SU-DHL-6 (cell line): ENCODE results near the gene NOL12.

Experiments used
- H2AFZ ChIP-seq: fragments of 200-600 bp; sonication (generic); 2 replicates; pipeline ENCODE4 v1.6.1; 2014; ENCODE audit warnings: low read depth, mild to moderate bottlenecking, moderate library complexity, mixed read lengths, antibody characterized with exemption, low read length; ENCODE audit not compliant: severe bottlenecking
- H3F3A ChIP-seq: fragments of 200-600 bp; shearing (Covaris generic); 2 replicates; pipeline ENCODE4 v1.6.0; 2016; ENCODE audit warnings: antibody characterized with exemption, mild to moderate bottlenecking; ENCODE audit not compliant: insufficient read depth
- H3K27ac ChIP-seq: fragments of 200-600 bp; sonication (generic); 2 replicates; pipeline ENCODE4 v1.5.1; 2016; ENCODE audit warnings: low read depth, mild to moderate bottlenecking, low read length, moderate library complexity, mixed read lengths
- H3K27me3 ChIP-seq: fragments of 200-600 bp; sonication (generic), shearing (Covaris generic); 2 replicates; pipeline ENCODE4 v1.6.0; 2014; ENCODE audit warnings: mild to moderate bottlenecking, low read length
- H3K36me3 ChIP-seq: fragments of 200-600 bp; sonication (generic); 2 replicates; pipeline ENCODE4 v1.6.1; 2014; ENCODE audit warnings: mild to moderate bottlenecking, low read length, mixed read lengths
- H3K4me2 ChIP-seq: fragments of 300-600, 200-600 bp; shearing (Covaris generic), sonication (generic); 2 replicates; pipeline ENCODE4 v1.6.0; 2014; ENCODE audit warnings: low read length, low read depth, mild to moderate bottlenecking; ENCODE audit not compliant: poor library complexity, severe bottlenecking
- H3K4me3 ChIP-seq: fragments of 200-600 bp; sonication (generic); 2 replicates; pipeline ENCODE4 v1.5.1; 2014; ENCODE audit warnings: antibody characterized with exemption, low read length, mild to moderate bottlenecking, mixed read lengths; ENCODE audit not compliant: insufficient read depth, poor library complexity, severe bottlenecking
- H3K79me2 ChIP-seq: fragments of 200-600 bp; sonication (generic); 2 replicates; pipeline ENCODE4 v1.6.1; 2014; ENCODE audit warnings: mild to moderate bottlenecking, low read length, moderate library complexity; ENCODE audit not compliant: insufficient read depth
- H3K9ac ChIP-seq: fragments of 200-600 bp; sonication (generic); 2 replicates; pipeline ENCODE4 v1.7.0; 2014; ENCODE audit warnings: mild to moderate bottlenecking, low read length
- H3K9me2 ChIP-seq: fragments of 200-600 bp; sonication (generic); replicated peaks from 2 replicates; pipeline ENCODE4 v1.6.1; 2014; ENCODE audit warnings: low read length; ENCODE audit not compliant: insufficient read depth
- H3K9me3 ChIP-seq: fragments of 200-600 bp; sonication (generic); 2 replicates; pipeline ENCODE4 v1.6.1; 2014; ENCODE audit warnings: low read length, mixed read lengths; ENCODE audit not compliant: insufficient read depth
- H4K20me1 ChIP-seq: fragments of 200-600 bp; sonication (generic); 2 replicates; pipeline ENCODE4 v1.6.1; 2014; ENCODE audit warnings: low read depth, mild to moderate bottlenecking, antibody characterized with exemption, low read length, moderate library complexity, mixed read lengths
- CTCF ChIP-seq: fragments of 200-600 bp; sonication (generic); IDR thresholded peaks from one replicate; pipeline ENCODE4 v1.5.1; 2017; ENCODE audit warnings: antibody characterized with exemption, mild to moderate bottlenecking, low read length, moderate library complexity; ENCODE audit not compliant: insufficient read depth, poor library complexity, severe bottlenecking
- EZH2phosphoT487 ChIP-seq: fragments of 200-600 bp; sonication (generic), shearing (Covaris generic); conservative IDR thresholded peaks from 2 replicates; pipeline ENCODE4 v1.6.1; 2018; ENCODE audit warnings: mild to moderate bottlenecking, antibody characterized with exemption, low read length, moderate library complexity, mixed read lengths

The NOL12 gene

GRCh38 chr22:37680191-37680851, 5.8 kb upstream of the NOL12 start:
- Histone ChIP-seq H3K4me2 (no peak overlapping the region), H3K27me3 (no peaks in the 10 kb centered on the region), H3K36me3 (no peaks in the 10 kb centered on the region), H3K4me3 (no peak overlapping the region), H3K27ac (no peak overlapping the region), H3K79me2 (no peaks in the 10 kb centered on the region), H3K9ac (no peak overlapping the region), H3K9me3 (no peaks in the 10 kb centered on the region), H2AFZ (no peak overlapping the region), H3K9me2 (no peaks in the 10 kb centered on the region), H3F3A (peaks cover 16% of the 10 kb centered on the region), H4K20me1 (no peaks in the 10 kb centered on the region)
- TF ChIP-seq EZH2phosphoT487 (no peak), CTCF (no peak)

GRCh38 chr22:37681001-37681424, 5.1 kb upstream of the NOL12 start:
- TF ChIP-seq CTCF (no peak), EZH2phosphoT487 (no peak)
- no peaks in the 10 kb centered on the region for H3K36me3 ChIP-seq
- H3K4me2 ChIP-seq = no peak overlapping the region
- no peaks in the 10 kb centered on the region for H4K20me1 ChIP-seq
- no peak overlapping the region for H2AFZ ChIP-seq
- no peak overlapping the region for H3K9ac ChIP-seq
- no peak overlapping the region for H3K27ac ChIP-seq
- no peak overlapping the region for H3K4me3 ChIP-seq
- no peaks in the 10 kb centered on the region for H3K27me3 ChIP-seq
- no peaks in the 10 kb centered on the region for H3K9me2 ChIP-seq
- H3F3A ChIP-seq = peaks cover 13% of the 10 kb centered on the region
- H3K9me3 ChIP-seq = no peaks in the 10 kb centered on the region
- no peaks in the 10 kb centered on the region for H3K79me2 ChIP-seq

- Histone ChIP-seq H3K27ac (no peak overlapping the region), H3K9me2 (no peaks in the 10 kb centered on the region), H3K4me3 (no peak overlapping the region), H3K27me3 (no peaks in the 10 kb centered on the region), H2AFZ (no peak overlapping the region), H3K36me3 (no peaks in the 10 kb centered on the region), H3K4me2 (no peak overlapping the region), H3K9me3 (no peaks in the 10 kb centered on the region), H3K9ac (no peak overlapping the region), H3K79me2 (peaks cover 2% of the 10 kb centered on the region), H3F3A (peaks cover 13% of the 10 kb centered on the region), H4K20me1 (no peaks in the 10 kb centered on the region)
- TF ChIP-seq CTCF (peak; percentile 75), EZH2phosphoT487 (no peak)
Measured at GRCh38 chr22:37681556-37682049, 4.5 kb upstream of the NOL12 start.
